GM18951 (cell line): Measurements from ENCODE around the gene LCMT1.
"Not testable (repeated sequence)": the region's sequence is repeated elsewhere in the genome, so short reads cannot be mapped to it uniquely, and the experiment has no call there.

ENCODE experiments used
- POLR2A ChIP-seq: IDR thresholded peaks from 4 replicates; pipeline ENCODE4 v1.6.1; 2011; ENCODE audit warnings: mild to moderate bottlenecking; ENCODE audit not compliant: insufficient read length, insufficient read depth; ENCODE audit errors: extremely low read depth
- in situ Hi-C: fragments of 300-500 bp; cut with MboI; formaldehyde crosslinking; loops from one replicate; pipeline ENCODE4 v1.12.0; 2022; ENCODE audit warnings: low sequenced_read_pairs, mixed read lengths, inconsistent platforms; ENCODE audit not compliant: unreplicated experiment

Gene LCMT1

GRCh38 chr16:25171390-25171789 lies 59.8 kb downstream of the LCMT1 start:
- in situ Hi-C loops: no loop called here
- TF ChIP-seq POLR2A: no peak

- TF ChIP-seq POLR2A: no peak
- in situ Hi-C loops: no loop called here
Measured at GRCh38 chr16:25172831-25173230, 61.3 kb downstream of the LCMT1 start.

GRCh38 chr16:25174285-25174684 lies 62.7 kb downstream of the LCMT1 start:
- in situ Hi-C loops: no loop called here
- no peak for TF ChIP-seq POLR2A

- TF ChIP-seq POLR2A: no peak
- in situ Hi-C loops: no loop called here
Measured at GRCh38 chr16:25176136-25176535, 64.6 kb downstream of the LCMT1 start.

GRCh38 chr16:25177512-25177830 lies 65.9 kb downstream of the LCMT1 start:
- TF ChIP-seq POLR2A: no peak
- in situ Hi-C loops: no loop called here

- in situ Hi-C loops: no loop called here
- TF ChIP-seq POLR2A: no peak
Measured at GRCh38 chr16:25177831-25178688, 66.5 kb downstream of the LCMT1 start.

GRCh38 chr16:25181236-25181635 lies 69.7 kb downstream of the LCMT1 start:
- in situ Hi-C loops: not testable (repeated sequence)

GRCh38 chr16:25184771-25185170 lies 73.2 kb downstream of the LCMT1 start:
- in situ Hi-C loops: no loop called here
- no peak for TF ChIP-seq POLR2A

- in situ Hi-C loops: no loop called here
- no peak for TF ChIP-seq POLR2A
Measured at GRCh38 chr16:25187491-25187795, 75.9 kb downstream of the LCMT1 start.

GRCh38 chr16:25189305-25189704 lies 77.8 kb downstream of the LCMT1 start:
- TF ChIP-seq POLR2A: no peak
- in situ Hi-C loops: no loop called here

- no peak for TF ChIP-seq POLR2A
- in situ Hi-C loops: no loop called here
Measured at GRCh38 chr16:25192096-25192495, 80.6 kb downstream of the LCMT1 start.

GRCh38 chr16:25194273-25194878 lies 82.8 kb downstream of the LCMT1 start:
- in situ Hi-C loops: no loop called here
- TF ChIP-seq POLR2A: no peak

- TF ChIP-seq POLR2A: no peak
- in situ Hi-C loops: no loop called here
Measured at GRCh38 chr16:25198021-25198420, 86.5 kb downstream of the LCMT1 start.

GRCh38 chr16:25199457-25199856 lies 87.9 kb downstream of the LCMT1 start:
- in situ Hi-C loops: no loop called here
- TF ChIP-seq POLR2A: no peak
